Dendritic cell treated with granulocyte-macrophage colony-stimulating factor and Interleukin-4, amounts not matched to agents 40 ng/mL and 50 ng/mL, for 4 days (primary cell): ENCODE results near the gene TRAF2.

ENCODE experiments used
- H3K27ac Mint-ChIP-seq: one replicate; pipeline ENCODE4 v1.8.0; 2022; ENCODE audit warnings: mild to moderate bottlenecking, mixed read lengths
- H3K27me3 Mint-ChIP-seq: one replicate; pipeline ENCODE4 v1.8.0; 2022; ENCODE audit warnings: mild to moderate bottlenecking, mixed read lengths
- H3K36me3 Mint-ChIP-seq: one replicate; pipeline ENCODE4 v1.8.0; 2022; ENCODE audit warnings: low read depth, mixed read lengths
- H3K4me1 Mint-ChIP-seq: one replicate; pipeline ENCODE4 v1.8.0; 2022; ENCODE audit warnings: low read depth, mixed read lengths
- H3K4me3 Mint-ChIP-seq: one replicate; pipeline ENCODE4 v1.8.0; 2022; ENCODE audit warnings: mild to moderate bottlenecking, moderate library complexity, mixed read lengths
- H3K9me3 Mint-ChIP-seq: one replicate; pipeline ENCODE4 v1.8.0; 2022; ENCODE audit warnings: mixed read lengths
- intact Hi-C: fragments of 100-400 bp; cut with micrococcal nuclease; formaldehyde crosslinking; loops from one replicate; pipeline ENCODE4 v1.15.0; 2022

TRAF2 gene

DNA sequence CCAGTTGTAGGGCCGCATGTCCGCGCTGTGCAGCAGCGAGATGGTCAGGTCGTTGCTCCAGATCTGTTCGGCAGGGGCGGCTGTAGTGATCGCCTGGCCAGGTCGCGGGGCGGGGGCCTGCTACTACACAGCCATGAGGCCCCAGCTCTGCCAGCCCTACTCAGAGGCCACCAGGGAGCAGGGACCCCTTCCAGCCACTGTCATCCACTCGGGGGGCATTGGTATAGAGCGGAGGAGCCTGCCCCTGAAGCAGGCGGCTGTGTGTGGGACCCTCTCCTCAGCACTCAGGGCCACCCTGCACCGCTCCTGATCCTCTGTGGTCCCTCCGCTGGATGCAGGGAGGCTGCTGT is 56.5 kb downstream of the TRAF2 start:
- intact Hi-C loops: loop anchor here (10.0 kb wide), 1 partner anchor 52 kb away; the partner anchor contains the start of genes CLIC3 and PAXX
- H3K27ac Mint-ChIP-seq: peak overlapping the region; percentile 69
- peaks cover 49% of the 10 kb centered on the region for H3K4me1 Mint-ChIP-seq
- peak overlapping the region; percentile 77 for H3K4me3 Mint-ChIP-seq
- H3K36me3 Mint-ChIP-seq: peaks cover 58% of the 10 kb centered on the region
- no peaks in the 10 kb centered on the region for H3K9me3 Mint-ChIP-seq
- no peaks in the 10 kb centered on the region for H3K27me3 Mint-ChIP-seq

DNA sequence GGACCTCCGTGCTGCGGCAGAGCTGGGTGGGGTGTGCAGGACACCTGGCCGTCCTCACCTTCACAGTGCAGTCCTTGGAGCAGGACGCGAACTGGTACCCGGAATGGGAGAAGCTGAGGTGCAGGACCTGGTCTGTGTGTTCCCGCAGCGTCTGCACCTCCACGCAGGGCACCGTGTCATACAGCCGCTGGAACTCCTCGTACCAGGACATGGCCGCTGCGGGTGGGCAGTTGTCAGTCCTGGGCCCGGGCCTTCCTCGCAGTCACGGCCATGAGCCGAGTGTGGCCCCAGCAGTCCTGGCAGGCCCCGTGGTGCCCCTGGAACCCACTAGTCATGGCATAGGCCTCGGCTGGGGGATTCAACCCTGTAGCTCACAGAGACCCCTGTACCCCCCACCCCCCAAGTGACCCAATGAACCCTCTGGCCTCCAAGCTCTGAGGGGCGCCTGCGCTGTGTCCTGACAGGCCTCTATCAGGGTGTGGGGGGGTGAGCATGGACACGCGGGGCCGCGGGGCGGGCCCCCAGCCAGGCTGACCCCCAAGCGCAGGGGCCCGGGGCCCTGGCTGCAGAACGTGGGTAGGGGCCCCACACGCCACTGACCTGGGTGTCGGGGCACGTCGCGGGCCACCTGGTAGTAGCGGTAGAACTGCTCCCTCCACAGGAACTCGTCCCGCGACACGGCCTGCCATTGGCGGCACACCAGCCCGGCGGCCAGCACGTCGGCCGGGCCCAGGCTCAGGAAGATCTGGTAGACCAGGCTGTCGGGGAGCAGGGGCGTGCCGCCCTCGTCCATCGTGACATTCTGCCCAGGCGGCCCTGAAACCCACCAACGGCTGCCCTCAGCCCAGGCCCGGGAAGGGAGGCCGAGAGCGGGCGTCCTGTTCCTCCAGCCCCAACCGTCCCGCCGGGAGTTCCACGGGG is 57.2 kb downstream of the TRAF2 start:
- intact Hi-C loops: loop anchor here (1.0 to 10.0 kb wide), 3 partner anchors 51 to 153 kb away; partner anchors contain the start of genes CLIC3, PAXX and TMEM141
- peak overlapping the region; percentile 77 for H3K4me3 Mint-ChIP-seq
- H3K4me1 Mint-ChIP-seq: peaks cover 52% of the 10 kb centered on the region
- peaks cover 57% of the 10 kb centered on the region for H3K36me3 Mint-ChIP-seq
- no peaks in the 10 kb centered on the region for H3K27me3 Mint-ChIP-seq
- H3K9me3 Mint-ChIP-seq: no peaks in the 10 kb centered on the region
- H3K27ac Mint-ChIP-seq: peak overlapping the region; percentile 69

DNA sequence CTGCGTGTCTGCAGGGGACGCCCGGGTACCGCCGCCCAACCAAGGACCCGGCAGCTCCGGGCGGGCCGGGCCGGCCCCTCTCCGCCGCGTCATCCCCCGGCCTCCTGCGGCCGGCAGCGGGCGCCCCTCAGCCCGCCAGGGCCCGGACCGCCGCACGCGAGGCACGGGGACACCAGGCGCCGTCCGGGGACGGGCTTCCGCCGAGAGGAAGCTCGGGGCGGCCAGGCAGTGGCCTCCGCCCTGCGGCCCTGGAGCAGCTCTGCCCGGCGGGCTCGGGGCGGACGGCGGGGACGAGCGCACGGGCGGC is 57.8 kb downstream of the TRAF2 start:
- intact Hi-C loops: loop anchor here (1.0 to 10.0 kb wide), 3 partner anchors 51 to 153 kb away; partner anchors contain the start of genes CLIC3, PAXX and TMEM141
- H3K4me3 Mint-ChIP-seq: peak overlapping the region; percentile 77
- no peaks in the 10 kb centered on the region for H3K9me3 Mint-ChIP-seq
- peak overlapping the region; percentile 69 for H3K27ac Mint-ChIP-seq
- no peaks in the 10 kb centered on the region for H3K27me3 Mint-ChIP-seq
- H3K36me3 Mint-ChIP-seq: peaks cover 52% of the 10 kb centered on the region
- peaks cover 48% of the 10 kb centered on the region for H3K4me1 Mint-ChIP-seq

DNA sequence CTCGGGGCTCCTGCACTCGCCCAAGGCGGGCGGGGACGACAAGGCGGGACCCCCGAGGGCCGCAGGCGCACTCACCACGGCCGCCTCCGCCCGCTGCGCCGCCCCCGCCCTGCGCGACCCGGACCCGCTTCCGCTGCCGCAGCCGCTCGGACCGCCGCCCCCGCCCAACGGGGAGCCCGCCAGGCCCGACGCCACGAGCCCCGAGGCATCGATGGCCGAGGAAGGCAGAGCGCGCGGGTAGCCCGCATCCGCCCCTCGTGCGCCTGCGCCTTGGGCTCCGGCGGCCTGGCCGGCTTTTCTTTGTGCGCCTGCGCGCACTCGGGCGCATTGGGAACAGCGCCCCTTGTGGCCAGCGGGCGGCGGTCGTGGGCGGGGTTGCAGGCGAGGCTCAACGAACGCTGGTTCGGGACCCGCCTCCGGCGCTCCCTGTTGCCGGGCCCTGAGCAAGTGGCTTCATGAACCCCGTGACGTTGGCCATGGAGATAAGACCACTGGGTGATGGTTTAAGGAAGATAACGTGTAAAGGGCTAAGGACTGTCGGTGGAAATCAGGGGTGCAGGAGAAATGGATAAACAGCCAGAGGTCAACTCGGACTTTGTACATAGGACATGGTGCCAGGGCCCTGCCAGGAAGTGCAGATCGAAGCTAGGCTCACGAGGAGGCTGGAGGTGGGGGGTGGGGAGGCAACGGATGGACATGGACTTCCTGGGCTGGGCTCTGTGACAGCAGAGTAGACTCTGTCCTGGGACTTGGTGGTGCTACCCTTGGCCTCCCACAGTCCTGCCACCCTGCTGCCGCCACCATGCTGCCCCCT is 58.4 kb downstream of the TRAF2 start, which contains the start of the genes C8G and FBXW5:
Gene C8G (plus strand): TSS at position 725 of the 814 bp plus-strand sequence. CDS start 78 bp downstream, at position 803.
Gene FBXW5 (minus strand): TSS at position 220 of the 814 bp plus-strand sequence. CDS start 655 bp downstream, outside the sequence.
- H3K9me3 Mint-ChIP-seq: no peaks in the 10 kb centered on the region
- peaks cover 46% of the 10 kb centered on the region for H3K36me3 Mint-ChIP-seq
- no peaks in the 10 kb centered on the region for H3K27me3 Mint-ChIP-seq
- peak within 1 kb of the TSS; percentile 77 for H3K4me3 Mint-ChIP-seq
- H3K27ac Mint-ChIP-seq: peak within 1 kb of the TSS; percentile 69
- peaks cover 43% of the 10 kb centered on the region for H3K4me1 Mint-ChIP-seq
- intact Hi-C loops: loop anchor here (1.0 to 10.0 kb wide), 3 partner anchors 50 to 154 kb away; partner anchors contain the start of genes CLIC3, PAXX and TMEM141

DNA sequence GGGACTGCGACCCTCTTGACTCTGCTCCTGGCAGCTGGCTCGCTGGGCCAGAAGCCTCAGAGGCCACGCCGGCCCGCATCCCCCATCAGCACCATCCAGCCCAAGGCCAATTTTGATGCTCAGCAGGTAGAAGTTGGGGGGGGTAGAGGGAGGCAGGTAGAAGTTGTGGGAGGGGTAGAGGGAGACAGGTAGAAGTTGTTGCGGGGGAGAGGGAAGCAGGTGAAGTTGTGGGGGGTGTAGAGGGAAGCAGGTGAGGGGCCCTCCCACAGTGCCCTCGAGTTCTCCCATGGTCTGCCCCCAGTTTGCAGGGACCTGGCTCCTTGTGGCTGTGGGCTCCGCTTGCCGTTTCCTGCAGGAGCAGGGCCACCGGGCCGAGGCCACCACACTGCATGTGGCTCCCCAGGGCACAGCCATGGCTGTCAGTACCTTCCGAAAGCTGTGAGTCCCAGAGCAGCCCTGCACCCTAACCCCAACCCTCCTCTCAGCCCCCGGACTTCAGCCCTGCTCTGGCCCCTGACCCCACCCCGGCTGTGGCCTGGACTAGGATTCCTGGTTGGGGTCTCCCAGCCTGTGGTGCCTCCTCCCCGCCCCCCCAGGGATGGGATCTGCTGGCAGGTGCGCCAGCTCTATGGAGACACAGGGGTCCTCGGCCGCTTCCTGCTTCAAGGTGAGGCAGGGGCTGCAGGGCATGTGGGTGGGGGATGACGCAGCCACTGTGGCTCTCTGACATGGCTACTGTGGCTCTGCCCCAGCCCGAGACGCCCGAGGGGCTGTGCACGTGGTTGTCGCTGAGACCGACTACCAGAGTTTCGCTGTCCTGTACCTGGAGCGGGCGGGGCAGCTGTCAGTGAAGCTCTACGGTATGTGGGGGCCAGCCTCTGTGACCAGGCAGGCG is 59.3 kb downstream of the TRAF2 start:
- Mint-ChIP-seq H3K9me3 (no peaks in the 10 kb centered on the region), H3K4me1 (peaks cover 50% of the 10 kb centered on the region), H3K27me3 (no peaks in the 10 kb centered on the region), H3K27ac (peak overlapping the region; percentile 69), H3K4me3 (no peak overlapping the region), H3K36me3 (peaks cover 38% of the 10 kb centered on the region)
- intact Hi-C loops: loop anchor here (2.0 to 10.0 kb wide), 2 partner anchors 49 to 155 kb away; partner anchors contain the start of genes CLIC3, PAXX and TMEM141

DNA sequence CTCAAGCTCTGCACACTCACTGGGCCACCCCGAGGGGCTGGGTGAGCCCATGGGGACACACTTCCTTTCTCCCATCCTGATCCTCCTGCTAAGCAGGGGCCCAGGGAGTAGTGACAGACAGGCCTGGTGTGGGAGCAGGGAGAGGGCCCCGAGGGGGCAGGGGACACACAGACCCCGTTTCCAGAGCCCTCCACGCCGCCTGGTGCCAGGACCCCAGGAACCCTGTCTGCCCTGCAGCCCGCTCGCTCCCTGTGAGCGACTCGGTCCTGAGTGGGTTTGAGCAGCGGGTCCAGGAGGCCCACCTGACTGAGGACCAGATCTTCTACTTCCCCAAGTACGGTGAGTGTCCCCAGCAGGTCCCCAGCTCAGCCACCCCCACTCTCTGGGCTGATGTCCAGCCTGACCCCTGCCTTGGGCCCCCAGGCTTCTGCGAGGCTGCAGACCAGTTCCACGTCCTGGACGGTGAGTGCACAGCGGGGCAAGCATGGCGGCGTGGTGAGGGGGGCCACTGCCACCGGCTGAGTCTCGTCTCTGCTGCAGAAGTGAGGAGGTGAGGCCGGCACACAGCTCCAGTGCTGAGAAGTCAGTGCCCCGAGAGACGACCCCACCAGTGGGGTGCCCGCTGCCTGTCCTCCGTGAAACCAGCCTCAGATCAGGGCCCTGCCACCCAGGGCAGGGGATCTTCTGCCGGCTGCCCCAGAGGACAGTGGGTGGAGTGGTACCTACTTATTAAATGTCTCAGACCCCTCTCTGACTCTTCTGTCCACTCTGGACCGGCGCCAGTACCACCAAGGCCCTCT is 60.1 kb downstream of the TRAF2 start:
- Mint-ChIP-seq H3K4me3 (no peak overlapping the region), H3K27me3 (no peaks in the 10 kb centered on the region), H3K36me3 (peaks cover 29% of the 10 kb centered on the region), H3K4me1 (peaks cover 53% of the 10 kb centered on the region), H3K9me3 (no peaks in the 10 kb centered on the region), H3K27ac (no peak overlapping the region)
- intact Hi-C loops: loop anchor here (10.0 kb wide), 1 partner anchor 48 kb away; the partner anchor contains the start of genes CLIC3 and PAXX

DNA sequence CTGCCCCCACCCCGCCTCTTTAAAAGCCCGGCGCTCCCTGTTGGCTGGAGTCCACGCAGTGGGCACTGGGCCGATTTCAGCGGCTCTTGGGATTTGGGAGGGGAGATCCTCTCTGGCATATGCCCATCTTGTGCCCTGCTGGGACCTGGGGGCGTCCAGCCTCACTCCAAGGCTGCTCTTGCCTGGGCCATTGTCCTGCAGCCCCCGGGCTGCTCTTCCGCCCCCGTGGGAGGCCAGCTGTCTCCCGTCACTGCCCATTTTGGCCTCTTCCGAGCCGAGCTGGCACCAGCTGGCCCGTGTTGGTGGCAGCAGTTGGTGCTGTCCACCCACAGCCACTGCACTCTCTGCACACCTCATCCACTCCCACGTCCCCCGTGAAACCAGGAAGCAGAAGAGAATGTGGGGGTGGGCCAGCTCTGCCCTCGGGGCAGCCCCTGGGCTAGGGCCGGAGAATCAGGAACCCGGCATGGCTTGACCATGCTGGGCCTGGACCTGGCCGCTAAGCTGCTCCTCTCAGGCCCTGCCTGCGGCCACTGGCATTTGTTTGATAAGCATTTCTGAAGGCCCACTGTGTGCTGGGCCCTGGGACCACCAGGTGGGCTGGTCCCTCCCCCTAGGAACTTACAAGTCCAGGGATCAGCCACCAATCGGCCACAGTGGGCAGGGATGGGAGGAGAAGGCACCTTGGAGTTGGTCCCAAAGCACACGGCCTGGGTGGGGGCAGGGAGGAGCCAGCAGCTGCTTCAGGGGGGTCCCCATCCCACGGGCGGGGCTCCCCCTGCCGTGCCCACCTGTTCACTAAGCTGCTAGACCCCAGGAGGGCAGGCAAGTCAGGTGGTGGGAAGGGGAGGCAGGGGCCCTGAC is 60.9 kb downstream of the TRAF2 start:
- Mint-ChIP-seq H3K9me3 (no peaks in the 10 kb centered on the region), H3K36me3 (peaks cover 21% of the 10 kb centered on the region), H3K4me1 (peaks cover 53% of the 10 kb centered on the region), H3K27me3 (no peaks in the 10 kb centered on the region), H3K27ac (peak overlapping the region; percentile 38), H3K4me3 (no peak overlapping the region)
- intact Hi-C loops: loop anchor here (10.0 kb wide), 1 partner anchor 48 kb away; the partner anchor contains the start of genes CLIC3 and PAXX

DNA sequence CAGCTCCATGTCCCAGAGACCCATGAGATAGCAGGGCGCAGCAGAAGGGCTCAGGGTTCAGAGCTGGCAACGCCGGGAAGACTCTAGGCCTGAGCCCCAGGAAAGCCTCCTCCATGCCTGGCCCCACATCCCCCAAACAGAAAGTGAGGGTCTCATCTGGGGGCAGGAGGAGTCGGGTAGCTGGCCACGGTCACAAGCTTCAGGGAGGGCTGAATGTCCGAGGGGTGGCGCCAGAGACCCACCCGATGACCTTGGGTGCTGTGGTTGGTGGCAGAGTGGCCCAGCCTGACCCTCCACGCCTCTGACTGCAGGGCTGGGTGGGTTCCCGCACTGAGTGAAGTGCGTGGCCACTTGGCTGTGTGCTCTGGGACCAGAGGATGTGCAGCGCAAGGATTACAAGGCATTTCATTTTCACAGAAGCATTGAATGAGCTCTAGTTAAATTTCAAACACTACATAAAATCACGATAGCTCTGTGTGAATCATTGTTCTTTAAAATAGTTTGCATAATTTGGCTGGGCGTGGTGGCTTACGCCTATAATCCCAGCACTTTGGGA is 61.7 kb downstream of the TRAF2 start:
- Mint-ChIP-seq H3K27me3 (no peaks in the 10 kb centered on the region), H3K27ac (peak overlapping the region; percentile 38), H3K36me3 (peaks cover 13% of the 10 kb centered on the region), H3K4me3 (no peak overlapping the region), H3K9me3 (no peaks in the 10 kb centered on the region), H3K4me1 (peaks cover 48% of the 10 kb centered on the region)
- intact Hi-C loops: loop anchor here (1.0 to 10.0 kb wide), 2 partner anchors 47 to 87 kb away; partner anchors contain the start of genes CLIC3 and PAXX

DNA sequence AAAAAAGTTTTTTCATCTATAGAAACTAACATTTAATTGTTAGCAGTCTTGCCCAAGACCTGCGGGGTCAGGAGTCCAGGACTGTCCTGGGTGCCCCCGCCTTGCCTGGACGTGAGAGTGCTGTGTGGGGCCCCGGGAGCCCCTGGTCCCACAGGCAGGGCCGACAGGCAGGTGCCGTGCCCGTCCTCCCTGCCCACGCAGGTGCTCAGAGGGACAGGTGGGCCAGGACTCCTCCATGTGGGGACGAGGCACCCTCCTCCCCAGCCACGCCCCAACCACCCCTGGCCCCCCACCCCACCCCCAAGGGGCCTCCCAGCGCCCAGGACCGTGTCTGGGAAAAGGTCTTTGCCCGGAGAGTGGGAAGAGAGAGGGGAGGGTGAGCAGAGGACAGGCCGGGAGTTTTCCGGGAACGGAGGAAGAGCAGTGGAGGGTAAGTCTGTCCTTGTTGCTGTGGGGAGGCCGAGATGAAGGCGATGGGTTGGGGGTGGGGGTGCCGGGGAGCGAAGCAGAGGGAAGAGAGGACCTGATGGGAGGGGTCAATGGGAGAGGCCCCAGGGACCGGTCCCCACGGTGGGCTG is 63.0 kb downstream of the TRAF2 start:
- no peaks in the 10 kb centered on the region for H3K9me3 Mint-ChIP-seq
- intact Hi-C loops: loop anchor here (10.0 kb wide), 1 partner anchor 45 kb away; the partner anchor contains the start of genes CLIC3 and PAXX
- no peaks in the 10 kb centered on the region for H3K27me3 Mint-ChIP-seq
- H3K4me1 Mint-ChIP-seq: peaks cover 45% of the 10 kb centered on the region
- H3K36me3 Mint-ChIP-seq: peaks cover under 1% of the 10 kb centered on the region
- H3K27ac Mint-ChIP-seq: peak overlapping the region; percentile 92
- peak overlapping the region; percentile 95 for H3K4me3 Mint-ChIP-seq

DNA sequence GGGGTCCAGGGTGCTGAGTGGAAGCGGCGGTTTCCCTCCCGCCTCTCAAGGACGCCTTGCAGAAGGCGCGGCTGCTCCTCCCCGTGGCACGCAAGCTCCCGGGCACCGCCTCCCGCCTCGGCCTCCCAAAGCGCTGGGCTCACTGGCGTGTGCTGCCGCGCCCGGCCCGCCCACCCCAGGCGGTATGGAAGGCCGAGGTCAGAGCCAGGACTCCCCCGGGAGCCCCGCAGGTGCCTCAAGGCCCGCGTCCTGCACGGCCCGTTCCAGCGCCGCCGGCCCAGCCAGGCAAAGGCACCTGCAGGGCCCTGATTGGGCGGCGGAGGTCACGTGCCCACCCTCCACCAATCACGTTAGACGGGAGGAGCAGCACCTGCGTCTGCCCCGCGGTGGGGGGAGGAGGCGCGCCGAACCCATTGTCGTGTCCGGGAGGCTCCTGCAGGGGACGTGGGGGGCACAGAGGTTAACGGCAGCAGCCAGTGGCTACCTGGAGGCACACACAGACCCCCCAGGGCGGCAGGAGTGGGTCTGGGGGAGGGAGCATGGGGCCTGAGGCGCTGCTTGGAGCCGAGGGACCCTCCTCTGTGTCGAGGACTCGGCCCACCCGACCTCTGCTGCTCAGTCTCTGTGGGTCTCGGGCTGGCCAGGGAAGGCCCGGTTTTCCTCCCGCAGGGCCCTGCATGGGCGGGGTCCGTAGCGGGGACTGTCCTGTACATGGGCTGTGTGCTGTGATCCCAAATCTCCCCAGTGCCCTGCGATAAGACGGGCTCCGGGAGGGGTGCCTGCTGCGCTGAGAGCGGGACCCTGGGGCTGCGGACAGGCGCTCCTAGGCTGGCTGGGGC is 63.7 kb downstream of the TRAF2 start:
- Mint-ChIP-seq H3K27ac (peak overlapping the region; percentile 92), H3K36me3 (no peaks in the 10 kb centered on the region), H3K9me3 (no peaks in the 10 kb centered on the region), H3K4me1 (peaks cover 40% of the 10 kb centered on the region), H3K27me3 (peaks cover 4% of the 10 kb centered on the region), H3K4me3 (peak overlapping the region; percentile 95)
- intact Hi-C loops: loop anchor here (10.0 kb wide), 1 partner anchor 45 kb away; the partner anchor contains the start of genes CLIC3 and PAXX
